DMS153 treated with DMSO at 0.1 percent for 48 hours (cell line): ENCODE results near the gene EEIG2.
A peak's percentile ranks its signal among the peaks of the same experiment; 100 is the strongest.

Source experiments
- DNase-seq: peaks from one replicate; lab custom pipeline; 2025; ENCODE audit not compliant: unreplicated experiment; lab: John Stamatoyannopoulos, UW

EEIG2 gene

GRCh38 chr1:108583757-108584427 is 24.0 kb downstream of the EEIG2 start:
- peak; percentile 14 for DNase-seq

DNA sequence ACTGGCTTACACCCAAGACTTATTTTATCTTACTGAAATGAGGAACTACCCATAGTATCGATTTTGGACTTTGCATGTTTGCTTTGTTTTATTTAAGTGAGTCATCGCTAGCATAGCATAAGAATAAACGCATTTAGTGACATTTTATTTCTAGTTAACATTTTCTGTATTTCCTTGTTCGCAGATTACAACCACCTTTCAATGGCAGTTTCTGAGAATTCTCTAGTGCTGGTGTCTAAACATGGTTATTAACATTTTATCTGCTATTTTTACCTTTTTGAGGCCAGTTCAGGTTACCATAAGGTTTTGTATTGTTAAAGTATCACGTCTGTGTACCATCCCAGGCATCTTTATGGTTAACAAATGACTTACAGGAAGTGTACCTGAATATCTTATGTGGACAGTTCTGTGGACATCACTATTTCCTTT is 24.5 kb downstream of the EEIG2 start:
- no peak for DNase-seq

GRCh38 chr1:108585313-108585712 is 25.4 kb downstream of the EEIG2 start:
- DNase-seq = no peak

DNA sequence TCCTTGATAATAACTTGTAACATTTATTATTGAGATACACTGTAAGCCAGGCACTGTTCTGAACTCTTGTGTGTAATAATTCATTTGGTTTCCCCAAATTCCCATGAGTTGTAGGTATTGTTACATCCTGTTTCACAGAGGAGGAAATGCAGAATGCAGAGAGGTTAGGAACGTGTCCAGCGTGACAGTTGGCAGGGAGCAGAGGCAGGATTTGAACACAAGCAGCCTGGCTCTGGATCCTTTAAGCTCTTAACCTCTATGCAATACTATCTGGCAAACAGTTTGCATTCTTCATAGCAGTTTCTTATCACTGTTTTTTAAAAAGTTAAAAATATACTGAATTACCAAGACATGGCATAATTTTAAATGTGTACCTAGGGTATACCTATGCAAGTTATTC is 30.5 kb downstream of the EEIG2 start:
- no peak for DNase-seq

GRCh38 chr1:108590957-108591356 is 31.1 kb downstream of the EEIG2 start:
- no peak for DNase-seq

GRCh38 chr1:108591466-108591865 is 31.6 kb downstream of the EEIG2 start:
- DNase-seq = no peak

DNA sequence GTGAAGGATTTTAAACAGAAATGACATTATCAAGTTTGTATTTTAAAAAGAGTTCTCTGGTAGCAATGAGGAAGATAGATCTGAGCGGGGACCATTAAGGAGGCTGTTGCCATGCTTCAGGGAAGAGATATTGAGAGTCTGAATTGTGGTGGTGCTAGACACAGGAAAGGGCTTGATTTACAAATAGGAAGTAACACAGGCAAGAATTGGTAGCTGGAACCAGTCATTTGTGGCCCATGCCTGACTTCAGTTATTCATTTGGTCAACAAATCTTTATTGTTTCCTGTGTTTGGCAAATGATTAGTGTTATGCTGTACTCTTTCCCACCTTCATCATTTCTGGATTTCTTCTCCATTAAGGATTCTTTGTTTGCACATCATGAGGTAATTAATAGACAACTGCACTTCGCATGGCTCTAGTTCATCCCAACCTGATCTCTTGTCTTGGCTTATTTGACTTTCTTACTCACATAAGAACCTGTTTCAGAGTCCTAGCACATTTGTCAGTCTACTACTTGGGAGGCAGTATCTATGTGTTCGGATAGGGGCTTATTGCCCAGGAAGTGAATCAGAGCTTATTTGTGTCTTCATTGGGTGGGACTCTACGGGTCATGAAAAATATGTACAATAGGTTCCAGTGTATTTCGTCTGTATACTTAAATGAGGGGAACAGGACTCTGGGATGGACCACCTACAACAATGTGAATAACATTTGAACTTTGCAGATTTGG is 32.3 kb downstream of the EEIG2 start:
- DNase-seq = no peak

- no peak for DNase-seq
These were observed 33.5 kb downstream of the EEIG2 start for GRCh38 chr1:108593448-108593847.

DNA sequence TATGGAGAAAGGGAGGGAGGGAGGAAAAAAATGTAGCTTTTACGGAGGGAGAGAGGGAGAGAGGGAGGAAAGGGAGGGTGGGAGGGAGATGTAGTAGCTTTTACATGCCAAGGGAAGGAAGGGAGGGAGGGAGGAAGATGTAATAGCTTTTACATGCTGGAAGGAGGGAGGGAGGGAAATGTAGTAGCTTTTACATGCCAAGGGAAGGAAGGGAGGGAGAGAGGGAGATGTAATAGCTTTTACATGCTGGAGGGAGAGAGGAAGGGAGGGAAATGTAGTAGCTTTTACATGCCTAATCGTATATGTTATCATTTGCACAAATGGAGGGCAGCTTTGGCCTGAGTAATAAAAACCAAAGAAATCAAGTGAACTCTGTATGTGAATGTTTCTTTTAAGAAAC is 35.6 kb downstream of the EEIG2 start:
- no peak for DNase-seq

- no peak for DNase-seq
These were observed 37.1 kb downstream of the EEIG2 start for GRCh38 chr1:108597041-108597440.

GRCh38 chr1:108598340-108598739 is 38.4 kb downstream of the EEIG2 start:
- DNase-seq = no peak

DNA sequence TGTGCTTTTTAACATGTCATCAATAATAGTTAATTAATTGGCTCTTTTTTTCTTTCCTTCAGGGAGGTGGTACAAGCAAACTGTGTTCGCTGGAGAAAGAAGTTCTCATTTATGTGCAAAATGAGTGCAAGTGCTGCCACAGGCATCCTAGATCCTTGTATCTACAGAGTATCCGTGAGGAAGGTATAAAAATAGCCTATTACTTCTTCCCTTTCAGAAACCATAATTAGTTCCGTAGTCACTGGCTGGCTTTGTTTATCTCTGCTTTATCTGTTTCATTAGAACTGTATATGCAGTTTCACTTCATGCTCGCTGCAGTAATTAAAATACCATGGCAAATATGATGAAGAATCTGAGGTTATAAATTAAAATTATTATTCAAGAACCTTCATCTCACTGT is 40.6 kb downstream of the EEIG2 start:
- DNase-seq = no peak

DNA sequence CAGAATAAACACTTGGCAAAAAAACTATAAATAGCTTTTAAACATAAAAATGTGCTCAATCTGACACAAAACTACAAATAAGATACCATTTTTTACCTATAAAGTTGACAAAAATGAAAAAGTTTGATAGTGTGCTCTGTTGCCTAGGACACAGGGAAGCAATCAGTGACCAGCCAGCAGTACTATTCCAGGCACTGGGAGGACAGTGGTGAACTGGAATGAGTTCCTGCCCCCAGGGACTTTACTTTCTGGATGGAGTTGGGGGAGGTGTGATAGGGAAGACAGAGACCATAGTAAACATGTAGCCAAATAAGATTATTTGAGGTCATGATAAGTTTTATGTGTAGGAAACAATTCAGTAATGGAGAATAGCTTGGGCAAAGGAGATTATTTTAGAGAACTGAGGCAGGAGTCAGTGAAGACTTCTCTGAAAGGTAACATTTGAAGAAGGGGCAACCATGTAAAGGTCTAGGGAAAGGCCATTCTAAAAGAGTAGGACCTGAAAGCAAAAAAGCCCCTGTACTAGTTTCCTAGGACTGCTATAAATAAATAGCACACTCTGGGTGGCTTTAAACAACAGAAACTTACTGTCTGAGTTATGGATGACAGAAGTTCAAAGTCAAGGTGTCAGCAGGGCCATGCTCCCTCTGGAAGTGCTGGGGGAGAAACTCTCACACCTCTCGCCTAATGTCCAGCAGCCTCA is 42.0 kb downstream of the EEIG2 start:
- no peak for DNase-seq

GRCh38 chr1:108605633-108606032 is 45.7 kb downstream of the EEIG2 start:
- DNase-seq = no peak

DNA sequence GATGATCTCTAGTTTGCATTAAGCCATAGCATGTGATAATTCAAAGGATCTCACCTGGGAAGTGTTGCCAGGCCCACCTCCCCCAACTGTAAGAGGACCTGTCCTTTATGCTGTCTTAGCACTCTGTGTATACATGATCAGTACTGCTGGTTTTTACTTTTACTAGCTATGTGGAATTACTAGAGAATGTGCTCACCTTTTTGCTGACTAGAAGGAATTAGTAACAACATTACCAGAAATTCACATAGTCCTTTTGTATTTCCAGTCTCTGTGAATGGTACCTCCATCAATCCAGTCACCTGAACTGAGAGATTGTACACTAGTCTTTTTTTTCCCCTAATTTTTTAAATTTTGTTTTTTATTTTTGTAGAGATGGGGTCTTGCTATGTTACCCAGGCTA is 46.6 kb downstream of the EEIG2 start:
- DNase-seq = no peak

- DNase-seq = peak; percentile 75
These were observed 49.7 kb downstream of the EEIG2 start for GRCh38 chr1:108609483-108610049.
